ENCODE results near the gene H3-3A. TPM values are rescaled to one million over a fixed set of nuclear protein-coding genes. Genes with fewer than 3 reads are reported as not detected.
A peak's percentile ranks its signal among the peaks of the same experiment; 100 is the strongest.

H3-3A gene
- total RNA-seq, 3 donors from 2014 or later (not counting 1 experiment from before 2014, with no cell fraction given) = 490 to 616 (median 522) TPM

- H3K27me3 ChIP-seq (ENCODE audit: control insufficient read depth, insufficient read depth, low read length) = no peaks in the 10 kb centered on the region
- intact Hi-C loops (cut with micrococcal nuclease) = loop anchor here (1.0 to 5.0 kb wide), 4 partner anchors 21 to 600 kb away; partner anchors contain the start of genes SDE2 and SRP9
- peaks cover 14% of the 10 kb centered on the region for H3K4me1 ChIP-seq (ENCODE audit: control insufficient read depth, insufficient read depth, low read length)
- H3K27ac ChIP-seq (ENCODE audit: low read length) = peak overlapping the region; percentile 87
- Mint-ChIP-seq H3K4me3 (peak overlapping the region; percentile 89), H3K36me3 (peaks cover 18% of the 10 kb centered on the region), H3K27me3 (ENCODE audit: low read depth in 2 of 2) (no peaks in the 10 kb centered on the region), H3K4me1 (peaks cover 45 to 46% of the 10 kb centered on the region in 2 donors), H3K27ac (peak overlapping the region; percentile 99), H3K9me3 (no peaks in the 10 kb centered on the region)
- peak in 1 of 2 donors; percentile 69 for DNase-seq
- H3K9me3 ChIP-seq (ENCODE audit: control insufficient read depth, insufficient read depth, low read length) = no peaks in the 10 kb centered on the region
- no peak for TF ChIP-seq CTCF (IDR thresholded peaks at IDR 0.05)
- peak overlapping the region; percentile 57 for H3K4me3 ChIP-seq (ENCODE audit: low read length)
- peaks cover 25% of the 10 kb centered on the region for H3K36me3 ChIP-seq (ENCODE audit: control insufficient read depth, insufficient read depth, low read length)
- peak; percentile 30 to 53 (median 49) for ATAC-seq
- under 1% methylated on average over 100 of the region's 100 CpGs for WGBS (ENCODE audit: insufficient coverage)
Measured at GRCh38 chr1:226061841-226062557, 517 bp upstream of the H3-3A start.

- no peaks in the 10 kb centered on the region for H3K9me3 Mint-ChIP-seq
- WGBS (ENCODE audit: insufficient coverage) = 0% methylated on average over 33 of the region's 36 CpGs
- Histone ChIP-seq H3K27ac (ENCODE audit: low read length) (peak overlapping the region; percentile 96), H3K4me3 (ENCODE audit: low read length) (peak overlapping the region; percentile 63), H3K27me3 (ENCODE audit: control insufficient read depth, insufficient read depth, low read length) (no peaks in the 10 kb centered on the region), H3K36me3 (ENCODE audit: control insufficient read depth, insufficient read depth, low read length) (peaks cover 37% of the 10 kb centered on the region), H3K9me3 (ENCODE audit: control insufficient read depth, insufficient read depth, low read length) (no peaks in the 10 kb centered on the region), H3K4me1 (ENCODE audit: control insufficient read depth, insufficient read depth, low read length) (peaks cover 21% of the 10 kb centered on the region)
- peaks cover 19% of the 10 kb centered on the region for H3K36me3 Mint-ChIP-seq
- peak; percentile 17 to 23 (median 21) for ATAC-seq
- no peaks in the 10 kb centered on the region for H3K27me3 Mint-ChIP-seq (ENCODE audit: low read depth in 2 of 2)
- H3K4me1 Mint-ChIP-seq = peaks cover 56 to 57% of the 10 kb centered on the region in 2 donors
- peak overlapping the region; percentile 100 for H3K4me3 Mint-ChIP-seq
- intact Hi-C loops (cut with micrococcal nuclease) = loop anchor here (5.0 kb wide), 2 partner anchors 286 to 601 kb away; partner anchors contain the start of gene SRP9
- H3K27ac Mint-ChIP-seq = peak overlapping the region; percentile 99
- peak; percentile 50 to 70 for DNase-seq
- no peak for TF ChIP-seq CTCF (IDR thresholded peaks at IDR 0.05)
Measured at GRCh38 chr1:226063224-226063976, 884 bp downstream of the H3-3A start.

- TF ChIP-seq CTCF (IDR thresholded peaks at IDR 0.05) = peak; percentile 93
- Mint-ChIP-seq H3K27me3 (ENCODE audit: low read depth in 2 of 2) (no peaks in the 10 kb centered on the region), H3K4me3 (peak overlapping the region; percentile 100), H3K27ac (peak overlapping the region; percentile 99), H3K4me1 (peaks cover 63% of the 10 kb centered on the region in 2 donors), H3K9me3 (no peaks in the 10 kb centered on the region), H3K36me3 (peaks cover 24% of the 10 kb centered on the region)
- Histone ChIP-seq H3K9me3 (ENCODE audit: control insufficient read depth, insufficient read depth, low read length) (no peaks in the 10 kb centered on the region), H3K4me1 (ENCODE audit: control insufficient read depth, insufficient read depth, low read length) (peaks cover 21% of the 10 kb centered on the region), H3K27me3 (ENCODE audit: control insufficient read depth, insufficient read depth, low read length) (no peaks in the 10 kb centered on the region), H3K4me3 (ENCODE audit: low read length) (peak overlapping the region; percentile 63), H3K27ac (ENCODE audit: low read length) (peak overlapping the region; percentile 96), H3K36me3 (ENCODE audit: control insufficient read depth, insufficient read depth, low read length) (peaks cover 41% of the 10 kb centered on the region)
- 0% methylated on average over 3 of the region's 17 CpGs for WGBS (ENCODE audit: insufficient coverage)
- intact Hi-C loops (cut with micrococcal nuclease) = loop anchor here (1.0 to 5.0 kb wide), 3 partner anchors 57 to 602 kb away; partner anchors contain the start of gene SRP9
- no peak for ATAC-seq
- DNase-seq = peak in 1 of 2 donors; percentile 55
Measured at GRCh38 chr1:226063977-226064815, 1.7 kb downstream of the H3-3A start.

Measured in natural killer cell (primary cell).